HG03521 (cell line): ENCODE measurements around the gene PIK3C2A.

Source experiments
- ATAC-seq: cut with Tn5 transposase; IDR thresholded peaks from one replicate; pipeline ENCODE4 v1.9.1; 2021; ENCODE audit warnings: mild to moderate bottlenecking, moderate library complexity; ENCODE audit not compliant: unreplicated experiment

Gene PIK3C2A

DNA sequence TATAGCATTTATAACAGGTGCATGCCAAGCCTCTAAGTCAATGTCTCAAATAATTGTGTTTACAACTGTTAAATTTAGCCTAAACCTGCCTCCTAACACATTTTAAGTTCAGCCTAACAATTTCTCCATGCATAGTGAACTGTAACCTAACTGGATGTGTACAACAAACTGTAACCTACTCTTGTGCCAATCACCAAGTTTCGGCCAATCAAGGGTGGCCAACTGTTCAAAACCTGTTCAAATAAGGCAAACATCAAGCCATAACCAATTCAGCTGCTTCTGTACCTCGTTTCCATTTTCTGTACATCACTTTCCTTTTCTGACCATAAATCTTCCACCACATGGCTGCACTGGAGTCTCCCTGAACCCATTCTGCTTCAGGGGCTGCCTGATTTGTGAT lies 45.4 kb downstream of the PIK3C2A start:
- ATAC-seq: no peak

DNA sequence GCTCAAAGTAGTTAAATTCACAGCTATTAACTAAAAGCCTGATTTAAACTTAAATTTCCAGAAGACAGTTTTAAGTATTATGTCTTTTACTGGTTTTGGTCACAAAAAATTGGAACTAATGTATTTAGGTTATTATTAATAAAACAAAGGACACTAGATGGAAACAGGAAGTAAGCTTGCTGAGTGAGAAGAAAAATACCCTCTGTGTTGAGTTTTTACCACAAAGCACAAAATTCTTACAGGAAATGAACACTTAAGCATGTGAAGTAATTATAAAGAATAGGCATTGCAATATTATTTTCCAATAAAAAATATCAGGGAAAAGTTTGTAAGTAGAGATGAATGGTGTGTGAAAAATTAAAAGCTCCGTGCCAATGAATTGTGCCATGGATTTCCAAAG lies 46.3 kb downstream of the PIK3C2A start:
- ATAC-seq: no peak

DNA sequence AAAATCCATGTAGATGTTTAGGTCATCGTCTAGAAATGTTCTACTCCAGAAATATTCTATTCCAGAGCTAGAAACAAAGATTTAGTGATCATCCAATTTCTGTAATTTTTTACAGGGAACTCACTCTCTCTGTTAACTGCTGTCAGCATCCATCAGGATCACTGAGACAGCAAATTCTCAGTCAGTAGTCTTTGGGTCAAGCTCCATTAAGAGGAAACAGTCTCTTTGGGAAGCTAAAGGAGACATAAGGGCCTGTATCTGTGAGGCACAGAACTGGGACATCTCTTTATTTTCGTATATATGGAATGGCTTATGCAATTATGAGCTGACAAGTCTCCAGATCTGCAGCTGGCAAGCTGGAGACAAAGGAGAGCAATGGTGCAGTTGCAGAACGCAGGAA lies 48.3 kb downstream of the PIK3C2A start:
- no peak for ATAC-seq
